ENCODE measurements around the gene EXOSC5.
A peak's percentile ranks its signal among the peaks of the same experiment; 100 is the strongest.
"Not testable (repeated sequence)": the region's sequence is repeated elsewhere in the genome, so short reads cannot be mapped to it uniquely, and the experiment has no call there.

The EXOSC5 gene

GRCh38 chr19:41439441-41440222 is 42.5 kb upstream of the EXOSC5 start, which contains the start of gene DMAC2:
DMAC2 (minus strand) TSS chr19:41439912; CDS start chr19:41439899, 13 bp downstream.
- H3K4me3 ChIP-seq (ENCODE audit: low read length), result peak within 1 kb of the TSS; percentile 100
- peak; percentile 97 for DNase-seq (ENCODE audit: low read depth)
- TF ChIP-seq CTCF (conservative IDR thresholded peaks at IDR 0.05; ENCODE audit: low read length), result peak; percentile 32

GRCh38 chr19:41437944-41438574 is 40.9 kb upstream of the EXOSC5 start:
- H3K4me3 ChIP-seq (ENCODE audit: low read length), result no peak overlapping the region
- TF ChIP-seq CTCF (conservative IDR thresholded peaks at IDR 0.05; ENCODE audit: low read length), result no peak
- no peak for DNase-seq (ENCODE audit: low read depth)

GRCh38 chr19:41436674-41436951 is 39.5 kb upstream of the EXOSC5 start:
- TF ChIP-seq CTCF (conservative IDR thresholded peaks at IDR 0.05; ENCODE audit: low read length), result no peak
- no peak for DNase-seq (ENCODE audit: low read depth)
- H3K4me3 ChIP-seq (ENCODE audit: low read length), result no peak overlapping the region

- H3K4me3 ChIP-seq (ENCODE audit: low read length), result no peak overlapping the region
- DNase-seq (ENCODE audit: low read depth), result no peak
- TF ChIP-seq CTCF (conservative IDR thresholded peaks at IDR 0.05; ENCODE audit: low read length), result no peak
Observed at GRCh38 chr19:41435936-41436673, 38.9 kb upstream of the EXOSC5 start.

- not testable (repeated sequence) for H3K4me3 ChIP-seq (ENCODE audit: low read length); DNase-seq (ENCODE audit: low read depth)
Observed at GRCh38 chr19:41435376-41435775, 38.2 kb upstream of the EXOSC5 start.

- TF ChIP-seq CTCF (conservative IDR thresholded peaks at IDR 0.05; ENCODE audit: low read length), result no peak
- no peak overlapping the region for H3K4me3 ChIP-seq (ENCODE audit: low read length)
- DNase-seq (ENCODE audit: low read depth), result no peak
Observed at GRCh38 chr19:41434450-41434849, 37.3 kb upstream of the EXOSC5 start.

GRCh38 chr19:41433171-41433570 is 36.0 kb upstream of the EXOSC5 start:
- DNase-seq (ENCODE audit: low read depth), result no peak
- no peak overlapping the region for H3K4me3 ChIP-seq (ENCODE audit: low read length)
- no peak for TF ChIP-seq CTCF (conservative IDR thresholded peaks at IDR 0.05; ENCODE audit: low read length)

Data from AG10803 (cell line).